Ishikawa (cell line): Measurements from ENCODE around the gene IL1RAPL1.

Experiments
- CEBPB ChIP-seq: IDR thresholded peaks from 2 replicates; pipeline ENCODE4 v1.6.1; 2012
- CREB1 ChIP-seq: IDR thresholded peaks from 2 replicates; pipeline ENCODE4 v1.6.1; 2012; ENCODE audit warnings: low read depth
- EGR1 ChIP-seq: IDR thresholded peaks from 2 replicates; pipeline ENCODE4 v1.6.1; 2012
- EP300 ChIP-seq: IDR thresholded peaks from 2 replicates; pipeline ENCODE4 v1.6.1; 2012; ENCODE audit warnings: borderline replicate concordance
- FOXM1 ChIP-seq: IDR thresholded peaks from 2 replicates; pipeline ENCODE4 v1.6.1; 2012; ENCODE audit warnings: low read depth, borderline replicate concordance
- MAX ChIP-seq: IDR thresholded peaks from 2 replicates; pipeline ENCODE4 v1.6.1; 2012
- NFIC ChIP-seq: IDR thresholded peaks from 2 replicates; pipeline ENCODE4 v1.6.1; 2012
- RAD21 ChIP-seq: IDR thresholded peaks from 2 replicates; pipeline ENCODE4 v1.6.1; 2012; ENCODE audit warnings: low read depth
- REST ChIP-seq: IDR thresholded peaks from 2 replicates; pipeline ENCODE4 v1.6.1; 2012; ENCODE audit warnings: low read depth, mild to moderate bottlenecking
- TAF1 ChIP-seq: IDR thresholded peaks from 2 replicates; pipeline ENCODE4 v1.6.1; 2012; ENCODE audit warnings: low read depth, mild to moderate bottlenecking
- TCF12 ChIP-seq: IDR thresholded peaks from 2 replicates; pipeline ENCODE4 v1.6.1; 2012; ENCODE audit warnings: low read depth
- TEAD4 ChIP-seq: IDR thresholded peaks from 2 replicates; pipeline ENCODE4 v1.6.1; 2012
- USF1 ChIP-seq: IDR thresholded peaks from 2 replicates; pipeline ENCODE4 v1.6.1; 2012
- YY1 ChIP-seq: IDR thresholded peaks from 2 replicates; pipeline ENCODE4 v1.6.1; 2012; ENCODE audit warnings: low read depth
- ZBTB7A ChIP-seq: IDR thresholded peaks from 2 replicates; pipeline ENCODE4 v1.6.1; 2012; ENCODE audit warnings: low read depth

IL1RAPL1 gene

GRCh38 chrX:29233592-29234183 lies 646.4 kb downstream of the IL1RAPL1 start:
- TF ChIP-seq CEBPB, result no peak
- no peak for TF ChIP-seq RAD21
- TF ChIP-seq EP300, result no peak
- no peak for TF ChIP-seq REST
- no peak for TF ChIP-seq YY1
- no peak for TF ChIP-seq MAX
- TF ChIP-seq TCF12, result no peak
- no peak for TF ChIP-seq FOXM1
- TF ChIP-seq EGR1, result no peak
- no peak for TF ChIP-seq TEAD4
- TF ChIP-seq NFIC, result no peak
- TF ChIP-seq USF1, result no peak
- no peak for TF ChIP-seq ZBTB7A
- no peak for TF ChIP-seq TAF1
- no peak for TF ChIP-seq CREB1

GRCh38 chrX:29237972-29238371 lies 650.7 kb downstream of the IL1RAPL1 start:
- no peak for TF ChIP-seq EGR1
- no peak for TF ChIP-seq USF1
- no peak for TF ChIP-seq CREB1
- TF ChIP-seq MAX, result no peak
- TF ChIP-seq TAF1, result no peak
- TF ChIP-seq ZBTB7A, result no peak
- TF ChIP-seq REST, result no peak
- TF ChIP-seq TEAD4, result no peak
- no peak for TF ChIP-seq RAD21
- no peak for TF ChIP-seq NFIC
- TF ChIP-seq TCF12, result no peak
- no peak for TF ChIP-seq CEBPB
- no peak for TF ChIP-seq EP300
- no peak for TF ChIP-seq YY1

- TF ChIP-seq EP300 (no peak), TAF1 (no peak), USF1 (no peak), CEBPB (no peak), MAX (no peak), NFIC (no peak), TCF12 (no peak), REST (no peak), ZBTB7A (no peak)
Measured at GRCh38 chrX:29241809-29242208, 654.6 kb downstream of the IL1RAPL1 start.

- TF ChIP-seq TAF1, result no peak
- no peak for TF ChIP-seq NFIC
- TF ChIP-seq USF1, result no peak
Measured at GRCh38 chrX:29242856-29243255, 655.6 kb downstream of the IL1RAPL1 start.
